NOMO-1 (cell line): ENCODE measurements around the gene ZNF488.
"Not testable (repeated sequence)": the region's sequence is repeated elsewhere in the genome, so short reads cannot be mapped to it uniquely, and the experiment has no call there.

Experiments
- DNase-seq, 2 experiments: peaks; one replicate each; lab custom pipeline; 2025; ENCODE audit not compliant: unreplicated experiment in 2 of 2; lab: John Stamatoyannopoulos, UW

Gene ZNF488

DNA sequence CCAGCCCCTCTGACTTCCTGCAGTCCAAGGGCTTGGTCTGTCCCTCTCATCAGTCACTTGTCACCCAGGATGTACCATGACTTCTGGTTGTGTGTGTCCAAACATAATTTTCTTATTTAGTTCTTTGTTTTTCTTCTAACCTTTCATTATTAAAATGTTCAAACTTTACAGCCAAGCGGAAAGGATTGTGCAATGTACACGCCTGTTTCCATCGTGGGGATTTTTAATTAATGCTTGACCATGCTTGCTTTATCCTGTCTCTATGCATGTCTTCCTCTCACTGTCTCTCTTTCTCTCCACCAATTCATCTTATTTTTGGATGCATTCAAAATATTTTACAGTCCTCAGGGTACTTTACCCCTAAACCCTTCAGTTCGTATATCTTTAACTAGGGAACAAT is 26.2 kb upstream of the ZNF488 start:
- no peak for DNase-seq

GRCh38 chr10:47409866-47410256 is 25.8 kb upstream of the ZNF488 start:
- no peak for DNase-seq

GRCh38 chr10:47409171-47409865 is 25.2 kb upstream of the ZNF488 start:
- no peak for DNase-seq

DNA sequence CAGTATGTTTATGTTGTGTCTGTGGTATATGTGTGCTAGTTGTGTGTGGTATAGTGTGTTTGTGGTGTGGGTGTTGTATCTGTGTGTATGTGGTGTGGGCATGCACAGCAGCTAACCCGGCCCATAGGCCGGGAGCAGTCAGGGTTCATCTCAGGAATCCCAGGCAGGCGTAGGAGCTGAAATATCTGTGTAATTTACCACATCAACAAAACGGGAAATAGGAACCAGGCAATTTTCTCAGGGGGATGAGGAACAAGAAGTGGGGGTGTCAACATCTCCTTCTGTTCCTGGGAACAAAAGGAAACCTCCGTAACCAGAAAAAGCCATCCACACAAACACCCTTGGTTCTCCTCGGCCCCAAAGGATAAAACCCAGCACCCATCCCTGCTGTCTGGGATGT is 24.5 kb upstream of the ZNF488 start:
- DNase-seq, result peak; percentile 8 to 36

DNA sequence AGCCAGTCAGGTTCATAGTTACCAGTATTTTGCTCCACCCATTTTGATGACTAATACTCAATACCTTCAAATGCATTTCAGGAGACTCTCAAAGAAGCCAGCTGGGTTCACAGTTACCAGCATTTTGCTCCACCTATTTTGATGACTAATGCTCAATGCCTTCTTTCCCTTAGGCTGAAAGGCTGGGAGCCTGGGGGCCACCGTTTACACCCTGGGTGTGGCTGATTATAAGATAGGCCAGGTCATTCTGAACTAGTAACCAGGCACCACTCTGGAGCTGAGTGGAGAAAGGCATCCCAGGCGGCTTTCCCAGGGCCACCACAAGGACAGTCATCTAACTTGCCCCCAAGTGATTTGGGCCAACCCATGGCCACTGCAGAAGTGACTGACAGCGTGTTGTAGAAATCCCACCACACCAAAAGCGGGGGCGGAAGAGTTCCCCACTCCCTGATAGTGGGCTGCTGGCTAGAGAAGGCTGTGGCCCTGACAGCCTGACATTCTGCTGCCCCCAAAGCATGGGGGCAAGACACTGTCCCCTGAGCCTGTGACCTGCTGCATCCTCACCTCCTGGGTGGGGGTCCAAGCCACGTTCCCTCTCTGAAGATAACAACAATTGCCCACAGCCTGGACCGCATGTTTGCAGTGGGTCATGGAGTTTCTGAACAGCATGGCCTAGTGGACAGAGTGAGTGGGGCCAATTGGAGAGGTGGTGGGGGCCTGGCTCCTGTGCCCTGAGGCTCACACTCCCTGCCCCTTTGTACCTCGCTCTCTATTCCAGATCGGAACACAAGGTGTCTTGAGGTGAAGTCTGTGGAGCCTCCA is 23.0 kb upstream of the ZNF488 start:
- no peak for DNase-seq

GRCh38 chr10:47406548-47406869 is 22.4 kb upstream of the ZNF488 start:
- no peak for DNase-seq

- no peak for DNase-seq
These were observed 21.9 kb upstream of the ZNF488 start for GRCh38 chr10:47405857-47406547.

DNA sequence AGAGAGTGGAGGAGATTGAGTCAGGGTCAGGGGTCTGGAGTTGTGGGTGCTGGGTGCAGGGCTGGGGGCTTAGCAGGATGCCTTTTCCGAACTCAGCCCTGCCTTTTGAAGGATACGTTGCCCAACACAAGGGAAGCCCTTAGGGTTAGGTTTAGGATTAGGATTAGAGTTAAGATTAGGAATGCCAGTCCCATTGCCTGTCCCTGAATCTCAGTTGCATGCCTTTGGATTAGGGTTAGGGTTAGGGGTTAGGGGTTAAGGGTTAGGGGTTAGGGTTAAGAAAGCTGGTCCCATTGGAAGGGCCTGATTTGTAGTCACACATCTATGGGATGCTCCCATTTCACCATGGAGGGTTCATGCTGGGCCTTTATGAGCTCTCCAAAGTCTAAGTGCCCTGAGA is 20.8 kb upstream of the ZNF488 start:
- no peak for DNase-seq

DNA sequence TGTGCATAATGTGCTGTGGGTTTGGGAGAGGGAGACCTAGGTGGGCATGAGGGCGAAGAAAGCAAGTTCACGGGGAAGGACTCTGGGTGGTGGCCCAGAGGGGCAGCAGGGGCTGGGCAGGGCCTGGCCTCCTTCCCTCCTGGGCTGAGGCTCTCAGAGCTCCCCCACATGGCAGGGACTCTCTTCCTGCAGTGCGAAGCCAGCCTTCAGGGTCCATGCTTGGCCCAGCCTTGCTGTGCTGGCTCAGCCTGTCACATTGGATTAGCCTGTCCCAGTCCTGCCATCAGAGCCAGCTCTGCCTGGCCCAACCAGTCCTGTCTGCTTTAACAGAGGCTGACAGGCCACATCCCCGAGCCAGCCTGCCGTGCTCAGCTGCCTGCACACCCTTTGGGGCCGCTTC is 20.4 kb upstream of the ZNF488 start:
- DNase-seq, result no peak

- DNase-seq, result no peak
These were observed 19.6 kb upstream of the ZNF488 start for GRCh38 chr10:47403446-47404318.

GRCh38 chr10:47402641-47403301 is 18.7 kb upstream of the ZNF488 start:
- no peak for DNase-seq

GRCh38 chr10:47401874-47402640 is 18.0 kb upstream of the ZNF488 start:
- no peak for DNase-seq

GRCh38 chr10:47401210-47401609 is 17.1 kb upstream of the ZNF488 start:
- DNase-seq, result no peak

DNA sequence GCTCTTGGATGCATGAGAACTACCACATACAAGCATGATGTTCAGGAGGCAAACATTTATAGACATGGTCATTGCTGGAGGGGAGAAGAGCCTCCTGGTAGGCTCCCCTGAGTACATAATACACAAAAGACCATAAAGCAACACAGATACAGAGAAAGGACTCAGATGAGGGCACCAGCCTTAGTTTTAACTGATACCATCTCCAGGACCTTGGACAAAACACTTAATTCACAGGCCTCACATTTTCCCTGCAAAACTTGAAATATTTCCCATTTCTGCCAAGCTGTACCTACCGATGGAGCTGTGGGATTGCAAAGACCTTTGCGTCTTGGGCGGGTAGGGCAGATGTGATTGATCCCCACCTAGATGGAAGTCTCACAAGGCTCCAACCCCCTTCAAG is 16.7 kb upstream of the ZNF488 start:
- DNase-seq, result no peak

DNA sequence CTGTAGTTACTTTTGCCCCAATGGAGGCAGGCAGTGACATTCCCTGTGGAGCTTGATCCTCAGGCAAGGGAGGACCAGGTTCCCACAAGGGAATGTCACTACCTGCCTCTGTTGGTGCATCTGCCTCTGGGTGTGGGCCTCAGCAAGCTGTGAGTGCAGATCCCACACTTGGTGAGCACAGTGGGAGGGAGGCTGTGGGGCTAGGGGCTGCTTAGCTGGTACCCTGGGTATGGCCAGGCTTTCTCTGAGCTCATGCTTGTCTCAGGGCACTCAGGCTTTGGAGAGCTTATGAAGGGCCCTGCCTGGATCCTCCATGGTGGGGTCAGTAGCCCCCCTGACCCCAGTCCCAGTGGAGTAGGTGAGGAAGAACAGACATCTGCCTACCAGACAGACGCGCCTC is 16.2 kb upstream of the ZNF488 start:
- no peak for DNase-seq

DNA sequence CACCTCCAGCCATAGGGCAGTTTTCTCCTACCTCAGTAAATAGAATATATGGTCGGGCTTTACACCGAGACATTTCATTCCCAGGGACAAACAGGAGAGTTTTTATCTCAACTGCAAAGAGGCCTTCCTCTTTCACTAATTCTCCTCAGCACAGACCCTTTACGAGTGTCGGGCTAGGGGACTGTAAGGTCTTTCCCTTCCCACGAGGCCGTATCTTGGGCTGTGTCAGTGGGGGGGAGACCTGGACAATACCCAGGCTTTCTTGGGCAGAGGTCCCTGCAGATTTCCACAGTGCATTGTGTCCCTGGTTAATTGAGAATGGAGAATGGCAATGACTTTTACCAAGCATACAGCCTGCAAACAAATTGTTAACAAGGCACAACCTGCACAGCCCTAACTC is 13.2 kb upstream of the ZNF488 start:
- no peak for DNase-seq

- no peak for DNase-seq
These were observed 12.2 kb upstream of the ZNF488 start for GRCh38 chr10:47396311-47396717.

DNA sequence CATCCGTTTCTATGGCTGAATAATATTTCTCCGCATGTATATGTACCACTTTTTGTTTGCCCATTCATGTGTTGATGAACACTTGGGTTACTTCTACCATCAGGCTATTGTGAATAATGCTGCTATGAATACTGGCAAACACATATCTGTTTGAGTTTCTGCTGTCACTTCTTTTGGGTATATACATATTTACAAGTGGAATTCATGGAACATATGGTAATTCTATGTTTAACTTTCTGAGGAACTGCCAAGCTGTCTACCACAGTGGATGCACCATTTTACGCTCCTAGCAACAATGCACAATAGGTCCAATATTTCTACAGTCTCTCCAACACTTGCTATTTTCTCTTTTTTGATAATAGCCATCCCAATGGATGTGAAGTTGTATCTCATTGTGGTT is 5.5 kb upstream of the ZNF488 start:
- DNase-seq, result no peak

GRCh38 chr10:47388879-47389278 is 4.8 kb upstream of the ZNF488 start:
- DNase-seq, result no peak

GRCh38 chr10:47386104-47386503 is 2.0 kb upstream of the ZNF488 start:
- DNase-seq, result not testable (repeated sequence)
